ENCODE measurements around the gene LDHAL6B. TPM values are rescaled to one million over a fixed set of nuclear protein-coding genes. Genes with fewer than 3 reads are reported as not detected.

Gene LDHAL6B
- total and polyA plus RNA-seq, 12 donors: not detected

- no peak overlapping the region for H3K4me3 ChIP-seq
- H3K36me3 ChIP-seq (replicated peaks in 1 of 2): no peaks in the 10 kb centered on the region
- no peaks in the 10 kb centered on the region for H3K27me3 ChIP-seq
- TF ChIP-seq POLR2A (IDR thresholded peaks at IDR 0.05): no peak
- TF ChIP-seq, protein P1, sequence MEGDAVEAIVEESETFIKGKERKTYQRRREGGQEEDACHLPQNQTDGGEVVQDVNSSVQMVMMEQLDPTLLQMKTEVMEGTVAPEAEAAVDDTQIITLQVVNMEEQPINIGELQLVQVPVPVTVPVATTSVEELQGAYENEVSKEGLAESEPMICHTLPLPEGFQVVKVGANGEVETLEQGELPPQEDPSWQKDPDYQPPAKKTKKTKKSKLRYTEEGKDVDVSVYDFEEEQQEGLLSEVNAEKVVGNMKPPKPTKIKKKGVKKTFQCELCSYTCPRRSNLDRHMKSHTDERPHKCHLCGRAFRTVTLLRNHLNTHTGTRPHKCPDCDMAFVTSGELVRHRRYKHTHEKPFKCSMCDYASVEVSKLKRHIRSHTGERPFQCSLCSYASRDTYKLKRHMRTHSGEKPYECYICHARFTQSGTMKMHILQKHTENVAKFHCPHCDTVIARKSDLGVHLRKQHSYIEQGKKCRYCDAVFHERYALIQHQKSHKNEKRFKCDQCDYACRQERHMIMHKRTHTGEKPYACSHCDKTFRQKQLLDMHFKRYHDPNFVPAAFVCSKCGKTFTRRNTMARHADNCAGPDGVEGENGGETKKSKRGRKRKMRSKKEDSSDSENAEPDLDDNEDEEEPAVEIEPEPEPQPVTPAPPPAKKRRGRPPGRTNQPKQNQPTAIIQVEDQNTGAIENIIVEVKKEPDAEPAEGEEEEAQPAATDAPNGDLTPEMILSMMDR (IDR thresholded peaks at IDR 0.05): no peak
- no peaks in the 10 kb centered on the region for H3K9me3 ChIP-seq (replicated peaks in 1 of 3)
- H3K27ac ChIP-seq: no peak overlapping the region
- WGBS, 4 donors: 83 to 96% (median 88%) methylated on average over 10 of the region's 10 CpGs
- intact Hi-C loops (cut with DNase I): no loop called here
- no peaks in the 10 kb centered on the region for H3K4me1 ChIP-seq (replicated peaks in 1 of 2)
- DNase-seq: no peak
These were observed 11.9 kb upstream of the LDHAL6B start for GRCh38 chr15:59194639-59195325.

DNA sequence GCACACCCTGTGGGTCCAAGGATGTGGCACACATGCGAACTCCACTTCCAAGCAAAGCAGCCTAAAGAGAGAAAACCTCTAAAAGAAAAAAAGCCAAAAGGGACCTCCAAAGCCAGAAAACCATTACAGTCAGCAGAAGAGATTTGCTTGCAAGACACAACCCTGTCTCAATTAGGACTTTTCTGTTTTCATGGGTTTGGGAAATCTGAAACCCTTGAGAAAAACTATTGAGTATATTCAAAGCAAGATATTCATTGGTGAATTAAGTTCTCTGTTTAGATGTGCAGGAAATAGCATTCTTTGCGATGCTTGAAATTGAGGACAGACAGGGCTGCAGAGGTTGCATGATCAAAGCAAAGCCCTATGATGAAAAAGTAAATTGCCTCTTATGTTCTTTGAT, 10.2 kb upstream of the LDHAL6B start:
- no peak for DNase-seq
- 93 to 97% (median 95%) methylated on average over 2 of the region's 2 CpGs for WGBS, 4 donors
- H3K27me3 ChIP-seq: no peaks in the 10 kb centered on the region
- no peak overlapping the region for H3K4me3 ChIP-seq
- H3K36me3 ChIP-seq (replicated peaks in 1 of 2): no peaks in the 10 kb centered on the region
- intact Hi-C loops (cut with DNase I): no loop called here
- H3K9me3 ChIP-seq (replicated peaks in 1 of 3): no peaks in the 10 kb centered on the region
- no peak overlapping the region for H3K27ac ChIP-seq
- no peaks in the 10 kb centered on the region for H3K4me1 ChIP-seq (replicated peaks in 1 of 2)
- TF ChIP-seq POLR2A (IDR thresholded peaks at IDR 0.05): no peak
- TF ChIP-seq, protein P1 (IDR thresholded peaks at IDR 0.05): no peak

- H3K27ac ChIP-seq: no peak overlapping the region
- H3K9me3 ChIP-seq (replicated peaks in 1 of 3): no peaks in the 10 kb centered on the region
- no peak overlapping the region for H3K4me3 ChIP-seq
- no peak for TF ChIP-seq POLR2A (IDR thresholded peaks at IDR 0.05)
- TF ChIP-seq, protein P1 (IDR thresholded peaks at IDR 0.05): no peak
- no peaks in the 10 kb centered on the region for H3K27me3 ChIP-seq
- intact Hi-C loops (cut with DNase I): no loop called here
- H3K36me3 ChIP-seq (replicated peaks in 1 of 2): no peaks in the 10 kb centered on the region
- DNase-seq: no peak
- WGBS, 4 donors: 85 to 97% (median 88%) methylated on average over 2 of the region's 2 CpGs
- no peaks in the 10 kb centered on the region for H3K4me1 ChIP-seq (replicated peaks in 1 of 2)
These were observed 9.2 kb upstream of the LDHAL6B start for GRCh38 chr15:59197454-59197853.

GRCh38 chr15:59199626-59200465, 6.8 kb upstream of the LDHAL6B start:
- WGBS, 4 donors: 86 to 88% (median 87%) methylated on average over 10 of the region's 10 CpGs
- intact Hi-C loops (cut with DNase I): no loop called here

More at GRCh38 chr15:59199626-59200465, 6.8 kb upstream of the LDHAL6B start:
- TF ChIP-seq, protein P1 (IDR thresholded peaks at IDR 0.05): no peak
- no peak for TF ChIP-seq POLR2A (IDR thresholded peaks at IDR 0.05)
- no peak for DNase-seq
- Histone ChIP-seq H3K27me3 (no peaks in the 10 kb centered on the region), H3K4me3 (no peak overlapping the region), H3K4me1 (replicated peaks in 1 of 2) (no peaks in the 10 kb centered on the region), H3K27ac (no peak overlapping the region), H3K9me3 (replicated peaks in 1 of 3) (no peaks in the 10 kb centered on the region), H3K36me3 (replicated peaks in 1 of 2) (no peaks in the 10 kb centered on the region)
